Superior temporal gyrus (tissue), 1 donor: Measurements from ENCODE around the gene PVRIG.
"Not testable (repeated sequence)": the region's sequence is repeated elsewhere in the genome, so short reads cannot be mapped to it uniquely, and the experiment has no call there.

Experiments used
- DNase-seq: peaks from one replicate; pipeline ENCODE4 v3.0.0-alpha.2; 2016; ENCODE audit errors: extremely low spot score

Gene PVRIG

GRCh38 chr7:100219801-100220585 lies at the start of gene PVRIG:
Gene PVRIG (plus strand): TSS chr7:100219949. CDS start chr7:100219971, 22 bp downstream.
- DNase-seq, result not testable (repeated sequence)

GRCh38 chr7:100170101-100170897 lies 49.5 kb upstream of the PVRIG start:
- no peak for DNase-seq

GRCh38 chr7:100171087-100171681 lies 48.6 kb upstream of the PVRIG start:
- DNase-seq, result no peak

- DNase-seq, result no peak
Measured at GRCh38 chr7:100171840-100172239, 47.9 kb upstream of the PVRIG start.

- DNase-seq, result no peak
Measured at GRCh38 chr7:100173806-100174495, 45.8 kb upstream of the PVRIG start.

- no peak for DNase-seq
Measured at GRCh38 chr7:100174582-100174981, 45.2 kb upstream of the PVRIG start.

- DNase-seq, result no peak
Measured at GRCh38 chr7:100175296-100175935, 44.3 kb upstream of the PVRIG start.

GRCh38 chr7:100176096-100177044 lies 43.4 kb upstream of the PVRIG start:
- no peak for DNase-seq

GRCh38 chr7:100177045-100178001 lies 42.4 kb upstream of the PVRIG start, which contains the start of the genes GPC2 and STAG3:
Gene GPC2 (minus strand): TSS chr7:100177381. CDS start chr7:100177199, 182 bp downstream.
Gene STAG3 (plus strand): TSS chr7:100177918. CDS start chr7:100180557, 2,639 bp downstream.
- peak; percentile 86 for DNase-seq

GRCh38 chr7:100180084-100180483 lies 39.7 kb upstream of the PVRIG start:
- not testable (repeated sequence) for DNase-seq

- DNase-seq, result not testable (repeated sequence)
Measured at GRCh38 chr7:100182616-100183015, 37.1 kb upstream of the PVRIG start.

- DNase-seq, result not testable (repeated sequence)
Measured at GRCh38 chr7:100183090-100183489, 36.7 kb upstream of the PVRIG start.

GRCh38 chr7:100185726-100186125 lies 34.0 kb upstream of the PVRIG start:
- DNase-seq, result no peak

GRCh38 chr7:100189061-100189460 lies 30.7 kb upstream of the PVRIG start:
- DNase-seq, result no peak

GRCh38 chr7:100190048-100190711 lies 29.6 kb upstream of the PVRIG start:
- peak; percentile 60 for DNase-seq

- no peak for DNase-seq
Measured at GRCh38 chr7:100191775-100192174, 28.0 kb upstream of the PVRIG start.

- not testable (repeated sequence) for DNase-seq
Measured at GRCh38 chr7:100192281-100192862, 27.4 kb upstream of the PVRIG start.

GRCh38 chr7:100192969-100193368 lies 26.8 kb upstream of the PVRIG start:
- DNase-seq, result no peak
